Activated CD8-positive, alpha-beta memory T cell treated with anti-CD3 and anti-CD28 coated beads, Interleukin-2, amount 10 ng/mL, durations not matched to agents 7 days and 5 days (primary cell): Measurements from ENCODE around the gene INVS. TPM values are rescaled to one million over a fixed set of nuclear protein-coding genes. Genes with fewer than 3 reads are reported as not detected.
"Not testable (repeated sequence)": the region's sequence is repeated elsewhere in the genome, so short reads cannot be mapped to it uniquely, and the experiment has no call there.

Experiments
- ATAC-seq: fragments of 150-1000 bp; cut with Tn5 transposase; one replicate; pipeline ENCODE4 v1.10.0; 2021; ENCODE audit warnings: moderate library complexity
- CTCF ChIA-PET: fragments of 350-600 bp; sonication (Branson Sonifier 250); formaldehyde crosslinking; loops from one replicate; lab custom pipeline; 2021; ENCODE audit warnings: antibody characterized with exemption; lab: Charles Lee
- DNase-seq: peaks from one replicate; pipeline ENCODE4 v3.0.0-alpha.2; 2020
- H3K27ac Mint-ChIP-seq: one replicate; pipeline ENCODE4 v1.8.0; 2021; ENCODE audit warnings: mild to moderate bottlenecking, mixed read lengths
- H3K27me3 Mint-ChIP-seq: one replicate; pipeline ENCODE4 v1.8.0; 2021; ENCODE audit warnings: mixed read lengths
- H3K36me3 Mint-ChIP-seq: one replicate; pipeline ENCODE4 v1.8.0; 2021; ENCODE audit warnings: mild to moderate bottlenecking, mixed read lengths
- H3K4me1 Mint-ChIP-seq: one replicate; pipeline ENCODE4 v1.8.0; 2021; ENCODE audit warnings: mixed read lengths
- H3K4me3 Mint-ChIP-seq: one replicate; pipeline ENCODE4 v1.8.0; 2021; ENCODE audit warnings: mild to moderate bottlenecking, moderate library complexity, mixed read lengths
- H3K9me3 Mint-ChIP-seq: one replicate; pipeline ENCODE4 v1.8.0; 2022; ENCODE audit warnings: low read depth, mixed read lengths
- total RNA-seq, 2 experiments: library from RNA; stranded (reverse); gene quantifications; one replicate each; pipeline ENCODE4 v1.2.3, GENCODE V29; 2021

INVS gene
- total RNA-seq, 2 experiments from 2014 or later = 21.3 TPM

DNA sequence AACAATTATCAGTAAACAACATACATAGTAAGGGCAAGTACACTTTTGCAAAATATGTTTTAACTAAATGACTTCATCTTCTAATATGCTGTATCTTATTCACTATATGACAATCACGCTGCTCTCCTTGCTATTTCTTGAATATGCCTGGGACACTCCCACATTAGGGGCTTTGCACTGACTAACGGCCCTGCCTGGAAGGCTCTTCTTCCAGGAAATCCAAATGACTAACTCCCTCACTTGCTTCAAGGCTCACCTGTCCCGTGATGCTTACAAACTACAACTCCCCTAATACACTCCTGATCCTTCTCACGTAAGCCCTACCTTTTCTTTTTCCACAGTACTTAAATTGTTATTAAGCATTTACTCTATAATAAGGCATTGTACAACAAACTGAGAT is 10.8 kb upstream of the INVS start:
- Mint-ChIP-seq H3K4me1 (peaks cover 57% of the 10 kb centered on the region), H3K27ac (peak overlapping the region; percentile 84), H3K27me3 (no peaks in the 10 kb centered on the region), H3K36me3 (peaks cover 8% of the 10 kb centered on the region), H3K9me3 (no peaks in the 10 kb centered on the region), H3K4me3 (peak overlapping the region; percentile 65)
- CTCF ChIA-PET = no interaction called here
- DNase-seq (no peak), ATAC-seq (no peak)

DNA sequence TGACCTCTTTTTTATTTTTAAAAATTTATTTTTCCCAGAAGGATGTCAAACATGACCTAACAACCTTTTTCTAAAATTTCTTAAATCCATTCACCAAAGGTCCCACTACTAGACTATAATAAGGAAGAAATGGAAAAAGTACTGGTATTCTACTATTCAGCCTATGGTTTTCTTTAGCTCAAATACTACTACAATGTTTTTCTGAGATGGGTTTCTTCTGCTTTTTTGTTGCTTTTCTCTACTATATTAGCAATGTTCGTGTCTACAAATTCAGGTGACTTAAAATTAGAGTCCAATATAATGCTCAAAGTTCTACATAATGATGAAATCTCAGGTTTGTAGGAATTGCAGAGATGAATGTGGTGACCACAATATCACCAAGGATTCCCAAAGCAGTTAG is 8.2 kb upstream of the INVS start:
- Mint-ChIP-seq H3K27me3 (no peaks in the 10 kb centered on the region), H3K4me3 (no peak overlapping the region), H3K4me1 (peaks cover 44% of the 10 kb centered on the region), H3K9me3 (no peaks in the 10 kb centered on the region), H3K27ac (no peak overlapping the region), H3K36me3 (peaks cover 10% of the 10 kb centered on the region)
- CTCF ChIA-PET = no interaction called here
- ATAC-seq (no peak), DNase-seq (no peak)

DNA sequence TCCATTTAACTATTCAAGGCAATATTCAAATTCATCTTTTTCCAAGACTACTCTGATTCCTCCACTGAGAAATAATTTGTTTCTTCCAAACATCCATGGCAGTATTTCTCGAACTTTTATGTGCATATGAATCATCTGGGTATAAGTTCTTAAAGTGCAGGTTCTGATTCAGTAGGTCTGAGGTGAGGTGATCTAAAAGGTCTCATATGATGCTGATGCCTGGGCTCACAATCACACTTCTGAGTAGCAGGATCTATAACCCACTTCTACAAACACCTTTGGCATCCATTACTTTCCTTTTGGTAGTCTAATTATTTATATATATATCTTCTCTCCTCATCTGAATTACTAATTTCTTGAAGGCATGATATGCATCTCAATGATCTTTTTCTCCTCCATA is 7.4 kb upstream of the INVS start:
- Mint-ChIP-seq H3K27ac (no peak overlapping the region), H3K36me3 (peaks cover 10% of the 10 kb centered on the region), H3K4me3 (no peak overlapping the region), H3K9me3 (no peaks in the 10 kb centered on the region), H3K27me3 (no peaks in the 10 kb centered on the region), H3K4me1 (peaks cover 42% of the 10 kb centered on the region)
- no peak for ATAC-seq
- CTCF ChIA-PET = no interaction called here
- DNase-seq = no peak

DNA sequence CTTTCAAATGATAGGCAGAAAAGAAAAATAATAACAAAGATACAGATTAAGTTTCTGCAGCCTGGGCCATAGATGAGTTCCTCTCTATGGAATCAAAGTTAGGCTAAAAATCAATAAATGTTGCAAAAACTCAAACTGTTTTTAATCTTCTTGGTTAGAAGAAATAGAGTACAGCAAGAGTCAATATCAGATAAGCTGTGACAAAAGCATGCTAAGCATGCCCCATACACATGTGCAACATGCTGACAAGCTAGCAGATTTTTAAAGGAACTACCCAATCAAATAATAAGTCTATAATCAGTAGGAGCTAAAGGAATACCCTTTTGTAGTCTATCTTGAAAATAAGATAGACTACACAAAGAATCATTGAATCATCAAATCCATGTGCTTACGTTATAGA is 7.0 kb upstream of the INVS start:
- no peak overlapping the region for H3K27ac Mint-ChIP-seq
- H3K27me3 Mint-ChIP-seq = no peaks in the 10 kb centered on the region
- H3K4me3 Mint-ChIP-seq = no peak overlapping the region
- no peak for DNase-seq
- no peak for ATAC-seq
- no peaks in the 10 kb centered on the region for H3K9me3 Mint-ChIP-seq
- CTCF ChIA-PET = no interaction called here
- peaks cover 10% of the 10 kb centered on the region for H3K36me3 Mint-ChIP-seq
- H3K4me1 Mint-ChIP-seq = peaks cover 42% of the 10 kb centered on the region

DNA sequence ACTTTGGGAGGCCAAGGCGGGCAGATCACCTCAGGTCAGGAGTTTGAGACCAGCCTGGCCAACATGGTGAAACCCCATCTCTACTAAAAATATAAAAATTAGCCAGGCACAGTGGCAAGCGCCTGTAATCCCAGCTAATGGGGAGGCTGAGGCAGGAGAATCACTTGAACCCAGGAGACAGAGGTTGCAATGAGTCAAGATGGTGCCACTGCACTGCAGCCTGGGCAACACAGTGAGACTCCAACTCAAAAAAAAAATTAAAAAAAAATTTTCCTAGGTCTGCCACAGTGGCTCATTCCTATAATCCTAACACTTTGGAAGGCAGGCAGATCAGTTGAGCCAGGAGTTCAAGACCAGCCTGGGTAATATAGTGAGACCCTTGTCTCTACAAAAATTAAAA is 4.6 kb upstream of the INVS start:
- DNase-seq, H3K36me3 Mint-ChIP-seq, H3K27ac Mint-ChIP-seq, ATAC-seq, H3K9me3 Mint-ChIP-seq, H3K27me3 Mint-ChIP-seq, H3K4me3 Mint-ChIP-seq: not testable (repeated sequence)
- H3K4me1 Mint-ChIP-seq = peaks cover 30% of the 10 kb centered on the region
- CTCF ChIA-PET = interaction anchor here (0.8 to 1.6 kb wide), 2 partner anchors 66 to 123 kb away, joined by 3 read pairs; no protein-coding TSS in a partner anchor

DNA sequence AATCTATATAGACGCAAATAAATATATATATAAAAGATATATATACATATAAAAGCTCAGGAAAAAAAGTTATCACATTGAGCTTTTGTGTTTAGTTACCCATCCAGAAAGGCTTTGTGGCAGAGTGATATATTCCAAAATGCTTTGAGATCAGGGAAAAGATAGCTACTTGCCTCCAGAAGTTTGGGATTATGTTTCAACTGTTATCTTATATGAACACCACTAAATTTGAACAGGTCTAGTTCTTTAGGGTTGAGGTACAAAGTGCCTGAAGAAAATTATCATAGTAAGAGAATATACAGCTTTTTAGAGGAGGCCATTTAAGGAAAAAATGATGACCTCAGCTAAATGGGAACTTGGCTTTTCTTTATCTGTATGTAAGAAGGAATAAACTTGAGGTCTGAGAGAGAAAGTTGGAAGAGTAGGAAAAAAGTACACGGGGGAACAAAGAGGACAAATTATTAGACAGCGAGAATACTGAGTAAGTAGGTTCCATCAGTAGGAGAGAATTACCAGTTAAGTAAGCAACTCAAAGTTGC is 2.6 kb upstream of the INVS start:
- DNase-seq (no peak), ATAC-seq (no peak)
- Mint-ChIP-seq H3K4me3 (peak overlapping the region; percentile 9), H3K27me3 (no peaks in the 10 kb centered on the region), H3K36me3 (peaks cover 9% of the 10 kb centered on the region), H3K9me3 (no peaks in the 10 kb centered on the region), H3K27ac (no peak overlapping the region), H3K4me1 (peaks cover 32% of the 10 kb centered on the region)
- CTCF ChIA-PET = no interaction called here

DNA sequence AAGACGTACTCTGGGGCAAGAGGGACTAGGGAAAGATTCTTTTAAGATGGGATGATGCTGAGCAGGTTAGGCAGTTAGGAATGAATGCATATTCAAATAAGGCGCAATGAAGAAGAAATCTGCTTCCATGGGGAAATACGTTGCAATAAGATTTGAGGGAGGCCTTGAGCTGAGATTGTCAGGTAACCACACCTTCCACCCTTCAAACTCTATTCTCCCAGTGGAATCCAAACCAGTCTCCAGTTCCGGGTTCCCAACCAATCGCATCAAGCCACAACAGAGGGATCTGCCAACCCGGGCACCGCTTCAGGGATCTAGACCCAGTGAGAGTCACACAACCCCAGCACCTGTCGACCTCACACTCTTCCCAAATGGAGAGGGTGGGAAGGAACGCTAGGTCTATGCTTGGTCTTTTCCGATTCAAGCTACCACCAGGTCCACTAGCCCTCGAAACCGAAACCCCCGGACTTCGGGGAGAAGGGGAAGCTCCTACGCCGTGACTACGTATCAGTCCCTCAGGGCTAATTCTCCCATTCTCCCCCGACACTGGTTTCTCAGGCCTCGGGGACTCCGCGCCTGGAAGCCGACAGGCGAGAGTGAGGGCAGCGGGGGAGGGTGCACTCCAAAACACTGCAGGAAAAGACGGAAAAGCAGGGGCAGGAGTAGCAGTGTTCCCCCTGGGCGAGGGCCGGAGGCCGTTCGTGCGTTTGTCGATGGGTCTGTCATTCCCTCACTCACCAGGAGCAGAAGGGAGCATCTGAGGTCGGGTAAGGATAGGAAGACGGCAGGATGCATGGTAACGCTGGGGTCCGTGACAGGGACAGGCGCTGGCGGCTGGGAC is 777 bp upstream of the INVS start:
- ATAC-seq (peak; percentile 5), DNase-seq (peak; percentile 58)
- Mint-ChIP-seq H3K9me3 (no peaks in the 10 kb centered on the region), H3K27ac (peak overlapping the region; percentile 95), H3K27me3 (no peaks in the 10 kb centered on the region), H3K36me3 (peaks cover 7% of the 10 kb centered on the region), H3K4me3 (peak overlapping the region; percentile 99), H3K4me1 (peaks cover 29% of the 10 kb centered on the region)
- CTCF ChIA-PET = no interaction called here

DNA sequence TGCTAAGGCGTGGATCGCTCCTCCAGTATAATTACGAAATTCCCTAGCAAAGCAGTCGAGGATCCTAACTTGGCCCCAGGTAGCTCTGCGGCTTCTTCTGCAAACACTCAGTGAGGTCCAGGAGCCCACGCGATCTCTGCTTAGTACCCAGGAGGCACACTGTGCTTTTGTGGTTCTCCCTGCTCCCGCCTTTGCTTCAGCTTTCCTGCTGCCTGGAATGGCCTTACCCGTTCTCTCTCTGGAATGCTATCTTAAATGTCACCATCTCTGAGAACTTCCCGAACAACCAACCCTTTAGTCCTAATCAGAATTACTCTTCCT is 639 bp downstream of the INVS start:
- ATAC-seq = peak; percentile 1
- H3K4me3 Mint-ChIP-seq = peak overlapping the region; percentile 99
- no peaks in the 10 kb centered on the region for H3K27me3 Mint-ChIP-seq
- no peaks in the 10 kb centered on the region for H3K9me3 Mint-ChIP-seq
- DNase-seq = peak; percentile 44
- peaks cover 23% of the 10 kb centered on the region for H3K4me1 Mint-ChIP-seq
- CTCF ChIA-PET = no interaction called here
- H3K36me3 Mint-ChIP-seq = peaks cover 7% of the 10 kb centered on the region
- peak overlapping the region; percentile 95 for H3K27ac Mint-ChIP-seq

DNA sequence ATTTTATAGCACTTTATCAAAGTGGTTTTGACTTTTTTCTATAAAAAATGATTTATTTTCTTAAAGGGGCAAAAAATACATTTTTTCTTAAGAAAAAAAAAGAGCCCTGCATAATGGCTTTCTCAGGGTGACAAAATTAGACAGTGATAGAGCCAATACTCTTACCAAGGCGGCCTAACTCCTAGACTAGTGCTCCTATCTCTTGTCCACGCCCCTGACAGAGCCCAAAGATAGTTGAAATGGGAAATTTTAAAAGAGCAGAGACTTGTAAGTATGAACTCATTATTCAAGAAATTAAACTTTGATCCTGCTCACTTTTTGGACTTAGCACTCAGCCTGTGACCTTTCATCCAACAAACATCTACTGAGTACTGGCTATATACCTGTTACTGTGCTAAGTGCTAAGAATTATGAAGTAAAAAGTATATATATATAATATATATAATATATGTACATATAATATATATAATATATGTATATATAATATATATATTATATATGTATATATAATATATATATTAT is 1.2 kb downstream of the INVS start:
- H3K27me3 Mint-ChIP-seq = no peaks in the 10 kb centered on the region
- H3K4me3 Mint-ChIP-seq = peak overlapping the region; percentile 99
- CTCF ChIA-PET = no interaction called here
- H3K4me1 Mint-ChIP-seq = peaks cover 21% of the 10 kb centered on the region
- no peak for ATAC-seq
- no peaks in the 10 kb centered on the region for H3K9me3 Mint-ChIP-seq
- no peak for DNase-seq
- peaks cover 9% of the 10 kb centered on the region for H3K36me3 Mint-ChIP-seq
- H3K27ac Mint-ChIP-seq = peak overlapping the region; percentile 95

DNA sequence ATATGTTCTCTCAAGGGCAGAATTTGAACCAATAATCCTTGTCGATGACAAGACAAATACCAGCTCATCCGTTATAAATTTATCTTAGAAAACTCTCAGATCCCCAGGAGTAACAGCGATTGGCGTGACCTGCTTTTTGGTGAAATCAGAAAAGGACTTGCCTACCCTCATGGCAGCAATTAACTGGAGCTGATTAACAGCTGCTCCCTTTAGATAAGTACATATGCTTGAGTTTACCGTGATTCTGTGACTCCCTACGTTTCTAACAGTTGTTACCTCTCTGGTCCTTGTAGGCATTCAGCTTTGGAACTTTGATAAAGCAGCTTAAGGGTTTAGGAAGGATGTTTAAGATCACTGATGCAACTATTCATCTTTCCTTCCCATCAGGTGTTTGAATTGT is 2.6 kb downstream of the INVS start:
- Mint-ChIP-seq H3K9me3 (no peaks in the 10 kb centered on the region), H3K27ac (no peak overlapping the region), H3K4me1 (peaks cover 13% of the 10 kb centered on the region), H3K27me3 (no peaks in the 10 kb centered on the region), H3K36me3 (peaks cover 9% of the 10 kb centered on the region), H3K4me3 (no peak overlapping the region)
- no peak for ATAC-seq
- DNase-seq = no peak
- CTCF ChIA-PET = interaction anchor here (0.8 kb wide), 1 partner anchor 121 kb away, joined by 4 read pairs; no protein-coding TSS in a partner anchor

DNA sequence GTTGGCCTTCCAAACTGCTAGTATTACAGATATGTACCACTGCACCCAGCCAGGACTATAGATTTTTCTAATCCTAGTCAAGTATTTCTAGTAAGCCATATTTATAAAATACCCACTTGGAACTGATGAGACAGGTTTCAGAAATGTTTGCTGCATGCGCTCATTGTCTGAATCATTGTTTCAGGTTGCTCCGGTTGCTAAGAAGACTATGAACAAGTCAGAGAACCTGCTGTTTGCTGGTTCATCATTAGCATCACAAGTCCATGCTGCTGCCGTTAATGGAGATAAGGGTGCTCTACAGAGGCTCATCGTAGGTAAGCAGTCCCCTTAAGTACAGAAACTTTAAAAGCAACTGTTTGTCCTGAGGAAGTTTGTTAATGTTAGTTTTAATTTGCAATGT is 5.3 kb downstream of the INVS start:
- H3K4me3 Mint-ChIP-seq = no peak overlapping the region
- CTCF ChIA-PET = interaction anchor here (1.2 kb wide), 1 partner anchor 18 kb away, joined by 3 read pairs; no protein-coding TSS in a partner anchor
- H3K27ac Mint-ChIP-seq = no peak overlapping the region
- no peak for DNase-seq
- no peaks in the 10 kb centered on the region for H3K9me3 Mint-ChIP-seq
- peaks cover 5% of the 10 kb centered on the region for H3K4me1 Mint-ChIP-seq
- peaks cover 9% of the 10 kb centered on the region for H3K36me3 Mint-ChIP-seq
- H3K27me3 Mint-ChIP-seq = no peaks in the 10 kb centered on the region
- no peak for ATAC-seq

DNA sequence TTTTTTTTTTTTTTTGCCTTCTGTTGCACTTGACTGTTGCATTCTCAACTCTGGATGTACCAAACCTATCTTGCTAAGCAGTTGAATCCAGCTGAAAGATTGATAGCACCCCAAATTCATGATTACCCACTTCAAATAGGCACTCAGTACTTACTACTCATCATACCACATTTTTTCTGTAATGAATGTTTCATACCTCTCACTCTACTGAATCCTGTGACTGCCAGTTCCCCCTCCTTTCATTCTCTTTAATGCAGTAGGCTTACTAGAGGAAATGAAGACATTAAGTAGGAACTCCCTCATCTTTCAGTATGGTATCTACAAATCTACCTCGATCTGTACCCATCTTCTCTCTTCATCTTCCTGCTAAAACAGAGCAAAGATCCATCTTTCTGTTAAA is 6.8 kb downstream of the INVS start:
- H3K36me3 Mint-ChIP-seq = peaks cover 10% of the 10 kb centered on the region
- H3K27me3 Mint-ChIP-seq = no peaks in the 10 kb centered on the region
- no peaks in the 10 kb centered on the region for H3K9me3 Mint-ChIP-seq
- H3K4me1 Mint-ChIP-seq = no peaks in the 10 kb centered on the region
- ATAC-seq = no peak
- no peak overlapping the region for H3K27ac Mint-ChIP-seq
- no peak overlapping the region for H3K4me3 Mint-ChIP-seq
- no peak for DNase-seq
- CTCF ChIA-PET = interaction anchor here (0.7 kb wide), 1 partner anchor 1989 kb away, joined by 7 read pairs; no protein-coding TSS in a partner anchor

DNA sequence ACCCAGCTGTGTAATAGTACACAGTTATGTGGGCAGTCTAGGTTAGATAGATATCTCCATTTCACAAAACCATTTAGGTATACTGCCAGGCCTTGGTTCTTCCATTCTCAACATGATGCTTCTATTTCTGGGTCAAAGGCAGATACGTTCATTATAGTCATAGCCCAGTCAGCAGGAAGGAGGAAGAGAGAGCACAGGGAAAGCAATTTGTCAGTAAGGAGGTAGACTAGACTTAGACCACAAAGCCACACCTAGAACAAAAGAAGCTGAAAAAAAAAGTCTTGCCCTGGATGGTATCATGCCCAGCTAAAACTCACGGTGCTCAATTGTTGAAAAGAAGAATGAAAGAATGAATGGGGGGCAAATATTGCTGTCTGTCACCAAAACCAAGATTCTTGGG is 7.6 kb downstream of the INVS start:
- CTCF ChIA-PET = no interaction called here
- ATAC-seq (no peak), DNase-seq (no peak)
- Mint-ChIP-seq H3K27ac (no peak overlapping the region), H3K4me3 (no peak overlapping the region), H3K36me3 (peaks cover 10% of the 10 kb centered on the region), H3K27me3 (no peaks in the 10 kb centered on the region), H3K4me1 (no peaks in the 10 kb centered on the region), H3K9me3 (no peaks in the 10 kb centered on the region)

DNA sequence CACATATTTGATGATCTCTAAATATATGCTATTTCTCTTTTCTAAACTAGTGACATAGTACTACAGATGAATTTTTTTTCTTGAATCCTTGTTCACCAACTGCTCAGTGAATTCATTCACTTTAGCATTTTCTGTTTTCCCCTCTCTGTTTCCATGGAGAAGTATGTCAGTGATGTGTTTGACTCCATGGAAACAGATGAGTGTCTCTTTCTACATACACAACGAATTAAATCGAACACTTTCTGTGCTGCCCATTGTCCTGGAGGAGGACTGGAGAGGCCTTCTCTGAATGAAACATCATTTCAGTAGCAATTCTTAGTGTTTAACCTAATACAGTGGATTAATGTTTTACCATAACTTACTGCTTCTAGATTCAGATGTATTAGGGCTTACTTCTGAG is 9.5 kb downstream of the INVS start:
- ATAC-seq (no peak), DNase-seq (no peak)
- Mint-ChIP-seq H3K4me3 (no peak overlapping the region), H3K27me3 (no peaks in the 10 kb centered on the region), H3K36me3 (peaks cover 9% of the 10 kb centered on the region), H3K9me3 (no peaks in the 10 kb centered on the region), H3K4me1 (no peaks in the 10 kb centered on the region), H3K27ac (no peak overlapping the region)
- CTCF ChIA-PET = no interaction called here
